ENCODE data around the gene ZNF846.

DNA sequence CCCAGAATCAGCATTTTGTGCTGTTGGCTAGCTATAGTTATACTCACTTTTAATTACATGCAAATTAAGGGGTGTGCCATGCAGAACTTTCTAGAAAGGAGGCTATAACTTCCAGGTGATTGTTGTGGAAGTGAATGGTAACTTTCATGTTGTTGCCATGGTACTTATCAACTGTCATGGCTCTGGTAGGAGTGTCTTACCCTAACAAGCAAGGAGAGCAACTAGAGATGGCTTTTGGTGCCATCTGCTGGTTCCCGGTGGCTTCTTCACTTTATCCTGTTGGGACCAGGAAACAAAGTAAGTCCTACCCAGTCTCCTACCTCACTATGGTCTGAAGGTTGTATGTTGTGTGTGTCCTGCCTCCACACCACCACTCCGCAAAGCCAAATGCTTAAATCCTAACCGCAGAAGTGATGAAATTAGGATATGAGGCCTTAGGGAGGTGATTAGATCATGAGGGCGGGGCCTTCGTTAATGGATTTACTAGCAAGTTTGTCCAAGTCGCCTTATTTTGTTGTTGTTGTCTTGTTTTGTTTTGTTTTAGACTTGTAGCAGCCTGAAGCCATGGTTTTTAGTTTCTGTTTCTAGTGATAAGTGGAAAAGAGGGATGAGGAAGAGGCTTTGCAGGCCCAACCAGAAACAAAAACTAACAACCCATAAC is 27.7 kb upstream of the ZNF846 start:
- TF ChIP-seq CTCF (IDR thresholded peaks at IDR 0.05) = peak; percentile 64 to 82 (median 77)
- no peak for TF ChIP-seq POLR2A (IDR thresholded peaks at IDR 0.05)

All from testis (tissue), 2 donors.